Glutamatergic neuron (in vitro differentiated cells): ENCODE measurements around the gene ASIC4. TPM values are rescaled to one million over a fixed set of nuclear protein-coding genes. Genes with fewer than 3 reads are reported as not detected.
A peak's percentile ranks its signal among the peaks of the same experiment; 100 is the strongest.

ENCODE experiments used
- DNase-seq: peaks from one replicate; pipeline ENCODE4 v3.0.0; 2022
- H3K27ac Mint-ChIP-seq: one replicate; pipeline ENCODE4 v1.8.0; 2020; ENCODE audit warnings: mild to moderate bottlenecking, mixed read lengths, inconsistent platforms; ENCODE audit not compliant: unreplicated experiment
- H3K27me3 Mint-ChIP-seq: one replicate; pipeline ENCODE4 v1.8.0; 2020; ENCODE audit warnings: mild to moderate bottlenecking, moderate library complexity, mixed read lengths, inconsistent platforms; ENCODE audit not compliant: unreplicated experiment
- H3K36me3 Mint-ChIP-seq: one replicate; pipeline ENCODE4 v1.8.0; 2020; ENCODE audit warnings: mild to moderate bottlenecking, mixed read lengths, inconsistent platforms; ENCODE audit not compliant: unreplicated experiment
- H3K4me1 Mint-ChIP-seq: one replicate; pipeline ENCODE4 v1.8.0; 2020; ENCODE audit warnings: mild to moderate bottlenecking, low read depth, mixed read lengths, inconsistent platforms; ENCODE audit not compliant: unreplicated experiment
- H3K4me3 Mint-ChIP-seq: one replicate; pipeline ENCODE4 v1.8.0; 2020; ENCODE audit warnings: mild to moderate bottlenecking, mixed read lengths, inconsistent platforms; ENCODE audit not compliant: unreplicated experiment
- H3K9me3 Mint-ChIP-seq: one replicate; pipeline ENCODE4 v1.8.0; 2020; ENCODE audit warnings: mild to moderate bottlenecking, moderate library complexity, mixed read lengths, inconsistent platforms; ENCODE audit not compliant: unreplicated experiment
- total RNA-seq: library from RNA; stranded (reverse); fragmentation: NEBNext Ultra II Directional; extraction: Animal tissue kit (Norgen Biotek cat#: 25700); gene quantifications from one replicate; pipeline ENCODE4 v1.2.1, GENCODE V29; 2021; ENCODE audit not compliant: unreplicated experiment
- TF ChIP-seq, protein P1 (sequence below): fragments of 200-600 bp; sonication (generic); IDR thresholded peaks from one replicate; pipeline ENCODE4 v1.5.0; 2021; ENCODE audit not compliant: partially characterized antibody, unreplicated experiment

The ASIC4 gene
- total RNA-seq, 1 donor from 2014 or later: 5.4 TPM

- Mint-ChIP-seq H3K4me3 (no peak overlapping the region), H3K27me3 (peaks cover 18% of the 10 kb centered on the region), H3K4me1 (peaks cover 23% of the 10 kb centered on the region), H3K36me3 (no peaks in the 10 kb centered on the region), H3K27ac (no peak overlapping the region), H3K9me3 (peaks cover 5% of the 10 kb centered on the region)
- no peak for DNase-seq
- TF ChIP-seq, protein P1, sequence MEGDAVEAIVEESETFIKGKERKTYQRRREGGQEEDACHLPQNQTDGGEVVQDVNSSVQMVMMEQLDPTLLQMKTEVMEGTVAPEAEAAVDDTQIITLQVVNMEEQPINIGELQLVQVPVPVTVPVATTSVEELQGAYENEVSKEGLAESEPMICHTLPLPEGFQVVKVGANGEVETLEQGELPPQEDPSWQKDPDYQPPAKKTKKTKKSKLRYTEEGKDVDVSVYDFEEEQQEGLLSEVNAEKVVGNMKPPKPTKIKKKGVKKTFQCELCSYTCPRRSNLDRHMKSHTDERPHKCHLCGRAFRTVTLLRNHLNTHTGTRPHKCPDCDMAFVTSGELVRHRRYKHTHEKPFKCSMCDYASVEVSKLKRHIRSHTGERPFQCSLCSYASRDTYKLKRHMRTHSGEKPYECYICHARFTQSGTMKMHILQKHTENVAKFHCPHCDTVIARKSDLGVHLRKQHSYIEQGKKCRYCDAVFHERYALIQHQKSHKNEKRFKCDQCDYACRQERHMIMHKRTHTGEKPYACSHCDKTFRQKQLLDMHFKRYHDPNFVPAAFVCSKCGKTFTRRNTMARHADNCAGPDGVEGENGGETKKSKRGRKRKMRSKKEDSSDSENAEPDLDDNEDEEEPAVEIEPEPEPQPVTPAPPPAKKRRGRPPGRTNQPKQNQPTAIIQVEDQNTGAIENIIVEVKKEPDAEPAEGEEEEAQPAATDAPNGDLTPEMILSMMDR: peak; percentile 13
Observed at GRCh38 chr2:219490186-219490585, 24.1 kb upstream of the ASIC4 start.

GRCh38 chr2:219490600-219491130, 23.6 kb upstream of the ASIC4 start:
- H3K9me3 Mint-ChIP-seq: peaks cover 4% of the 10 kb centered on the region
- no peaks in the 10 kb centered on the region for H3K36me3 Mint-ChIP-seq
- TF ChIP-seq, protein P1: no peak
- no peak overlapping the region for H3K4me3 Mint-ChIP-seq
- DNase-seq: no peak
- H3K4me1 Mint-ChIP-seq: peaks cover 25% of the 10 kb centered on the region
- peaks cover 14% of the 10 kb centered on the region for H3K27me3 Mint-ChIP-seq
- no peak overlapping the region for H3K27ac Mint-ChIP-seq

DNA sequence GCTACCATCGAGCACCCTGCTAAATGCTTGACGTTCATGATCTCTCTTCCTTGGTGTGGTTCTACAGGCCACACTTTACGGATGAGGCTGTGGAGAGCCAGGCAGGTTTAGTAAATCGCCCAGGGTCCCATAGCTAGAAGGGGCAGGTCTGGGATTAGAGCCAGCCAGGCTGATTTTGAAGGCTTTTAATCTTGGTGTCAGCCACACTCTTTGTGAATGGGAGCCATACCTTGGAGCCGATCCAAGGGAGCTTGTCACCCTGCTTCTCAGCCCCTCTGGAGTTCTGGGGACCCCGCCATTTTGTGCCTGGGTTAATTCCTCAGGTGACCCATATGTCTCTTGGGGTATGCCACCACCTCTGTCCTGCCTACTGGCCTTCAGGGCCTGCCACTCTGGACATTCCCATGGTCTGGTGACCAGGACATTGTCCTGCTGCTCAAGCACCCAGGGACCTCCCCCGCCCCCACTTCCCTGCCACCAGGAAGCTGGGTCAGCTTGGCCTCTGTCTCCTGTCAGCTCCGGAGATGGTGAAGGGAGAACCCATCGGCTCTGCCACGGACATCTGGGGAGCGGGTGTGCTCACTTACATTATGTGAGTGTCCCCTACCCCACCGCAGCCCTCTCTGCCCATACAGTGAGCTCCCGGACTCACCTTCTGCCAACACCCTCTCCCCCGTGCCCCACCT, 22.9 kb upstream of the ASIC4 start:
- Mint-ChIP-seq H3K4me3 (no peak overlapping the region), H3K27me3 (peaks cover 12% of the 10 kb centered on the region), H3K4me1 (peaks cover 24% of the 10 kb centered on the region), H3K27ac (no peak overlapping the region), H3K9me3 (peaks cover 2% of the 10 kb centered on the region), H3K36me3 (no peaks in the 10 kb centered on the region)
- TF ChIP-seq, protein P1: no peak
- no peak for DNase-seq

DNA sequence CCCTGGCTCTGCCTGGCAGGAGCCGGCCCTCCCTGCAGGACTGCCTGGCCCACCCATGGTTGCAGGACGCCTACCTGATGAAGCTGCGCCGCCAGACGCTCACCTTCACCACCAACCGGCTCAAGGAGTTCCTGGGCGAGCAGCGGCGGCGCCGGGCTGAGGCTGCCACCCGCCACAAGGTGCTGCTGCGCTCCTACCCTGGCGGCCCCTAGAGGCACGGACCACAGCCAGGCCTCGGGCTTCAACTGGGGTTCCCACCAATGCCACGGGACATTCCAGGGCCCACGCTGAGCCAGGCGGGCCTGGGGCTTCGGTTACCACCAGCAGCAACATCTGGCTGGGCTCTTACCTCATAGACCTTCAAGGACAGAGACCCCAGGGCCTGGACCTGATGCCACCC, 21.7 kb upstream of the ASIC4 start:
- H3K4me3 Mint-ChIP-seq: no peak overlapping the region
- TF ChIP-seq, protein P1: no peak
- no peak overlapping the region for H3K27ac Mint-ChIP-seq

DNA sequence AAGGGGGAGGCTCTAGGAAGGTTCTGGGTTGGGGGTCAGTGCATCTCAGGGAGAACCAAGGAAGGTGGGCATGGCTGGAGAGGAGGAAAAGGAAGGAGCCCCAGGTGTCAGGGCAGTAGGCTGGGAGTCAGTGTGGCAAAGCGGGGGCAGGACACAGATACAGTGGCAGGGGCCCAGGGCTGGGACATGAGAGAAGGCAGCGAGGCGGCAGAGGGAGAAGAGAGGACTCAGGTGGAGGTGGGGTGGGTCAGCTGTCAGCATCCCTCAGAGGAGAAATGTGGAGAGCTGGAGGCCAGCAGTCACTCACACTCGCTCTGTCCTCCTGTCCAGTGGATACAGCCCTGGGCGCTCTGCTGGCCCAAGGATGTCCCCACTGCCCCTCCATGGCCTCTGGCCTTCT, 21.2 kb upstream of the ASIC4 start:
- DNase-seq: no peak
- peaks cover 5% of the 10 kb centered on the region for H3K9me3 Mint-ChIP-seq
- no peak overlapping the region for H3K27ac Mint-ChIP-seq
- H3K4me1 Mint-ChIP-seq: peaks cover 16% of the 10 kb centered on the region
- H3K36me3 Mint-ChIP-seq: no peaks in the 10 kb centered on the region
- peaks cover 16% of the 10 kb centered on the region for H3K27me3 Mint-ChIP-seq
- H3K4me3 Mint-ChIP-seq: no peak overlapping the region
- TF ChIP-seq, protein P1: no peak

More for the DNA sequence above, 21.7 kb upstream of the ASIC4 start:
- Mint-ChIP-seq H3K27me3 (peaks cover 16% of the 10 kb centered on the region), H3K36me3 (no peaks in the 10 kb centered on the region), H3K9me3 (peaks cover 5% of the 10 kb centered on the region), H3K4me1 (peaks cover 16% of the 10 kb centered on the region)
- no peak for DNase-seq
